Embryonic facial prominence (tissue), 1 donor: Measurements from ENCODE around the gene RIN2.
"Not testable (repeated sequence)": the region's sequence is repeated elsewhere in the genome, so short reads cannot be mapped to it uniquely, and the experiment has no call there.

Source experiments
- DNase-seq: peaks from one replicate; pipeline ENCODE4 v3.0.0-alpha.2; 2016; ENCODE audit errors: extremely low spot score

RIN2 gene

GRCh38 chr20:19789009-19789408 lies 31.0 kb downstream of the RIN2 start:
- no peak for DNase-seq

- no peak for DNase-seq
These were observed 31.4 kb downstream of the RIN2 start for GRCh38 chr20:19789446-19789845.

GRCh38 chr20:19791887-19792286 lies 33.8 kb downstream of the RIN2 start:
- DNase-seq: no peak

- DNase-seq: no peak
These were observed 35.7 kb downstream of the RIN2 start for GRCh38 chr20:19793716-19794115.

GRCh38 chr20:19794941-19795340 lies 36.9 kb downstream of the RIN2 start:
- no peak for DNase-seq

GRCh38 chr20:19799325-19799724 lies 41.3 kb downstream of the RIN2 start:
- no peak for DNase-seq

- no peak for DNase-seq
These were observed 44.0 kb downstream of the RIN2 start for GRCh38 chr20:19802099-19802491.

- no peak for DNase-seq
These were observed 44.6 kb downstream of the RIN2 start for GRCh38 chr20:19802492-19803158.

GRCh38 chr20:19806276-19806675 lies 48.2 kb downstream of the RIN2 start:
- not testable (repeated sequence) for DNase-seq

GRCh38 chr20:19806806-19807190 lies 48.7 kb downstream of the RIN2 start:
- no peak for DNase-seq

- no peak for DNase-seq
These were observed 49.3 kb downstream of the RIN2 start for GRCh38 chr20:19807191-19807945.
